Endothelial cell of umbilical vein (primary cell): Measurements from ENCODE around the gene WNT9B.
"Not testable (repeated sequence)": the region's sequence is repeated elsewhere in the genome, so short reads cannot be mapped to it uniquely, and the experiment has no call there.

Experiments
- CTCF ChIP-seq, 2 donors: IDR thresholded peaks; 1 replicate in 1 of 2; 2 replicates in 1 of 2; pipeline ENCODE4 v1.5.1; 2011; ENCODE audit warnings: low read length in 2 of 2, mild to moderate bottlenecking in 2 of 2, moderate library complexity in 2 of 2, control low read depth in 1 of 2, inconsistent platforms in 1 of 2, low read depth in 1 of 2; ENCODE audit not compliant: insufficient read depth in 1 of 2; ENCODE audit errors: extremely low read depth in 1 of 2
- JUN ChIP-seq: IDR thresholded peaks from 2 replicates; pipeline ENCODE4 v1.6.1; 2011; ENCODE audit warnings: borderline replicate concordance, low read depth; ENCODE audit not compliant: insufficient read length, insufficient read depth
- POLR2AphosphoS5 ChIP-seq: IDR thresholded peaks from 2 replicates; pipeline ENCODE4 v1.6.1; 2012; ENCODE audit warnings: low read depth, mild to moderate bottlenecking, control low read depth, low read length, moderate library complexity; ENCODE audit not compliant: insufficient read depth

DNA sequence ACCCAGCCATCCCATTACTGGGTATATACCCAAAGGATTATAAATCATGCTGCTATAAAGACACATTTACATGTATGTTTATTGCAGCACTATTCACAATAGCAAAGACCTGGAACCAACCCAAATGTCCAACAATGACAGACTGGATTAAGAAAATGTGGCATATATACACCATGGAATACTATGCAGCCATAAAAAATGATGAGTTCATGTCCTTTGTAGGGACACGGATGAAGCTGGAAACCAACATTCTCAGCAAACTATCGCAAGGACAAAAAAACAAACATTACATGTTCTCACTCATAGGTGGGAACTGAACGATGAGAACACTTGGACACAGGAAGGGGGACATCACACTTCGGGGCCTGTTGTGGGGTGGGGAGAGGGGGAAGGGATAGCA, 70.6 kb downstream of the WNT9B start:
- not testable (repeated sequence) for TF ChIP-seq JUN; CTCF (IDR thresholded peaks at IDR 0.05; ENCODE audit: extremely low read depth in 1 of 2, insufficient read depth in 1 of 2, low read depth in 1 of 2, low read length in 2 of 2); POLR2AphosphoS5
